Nephron progenitor cell (in vitro differentiated cells): Measurements from ENCODE around the gene FAM228B.

Source experiments
- DNase-seq: peaks from one replicate; pipeline ENCODE4 v3.0.0; 2021
- H3K27ac Mint-ChIP-seq: 2 replicates; pipeline ENCODE4 v1.8.0; 2021; ENCODE audit warnings: mild to moderate bottlenecking, moderate library complexity, mixed read lengths
- H3K27me3 Mint-ChIP-seq: 2 replicates; pipeline ENCODE4 v1.8.0; 2021; ENCODE audit warnings: mild to moderate bottlenecking, low read depth, mixed read lengths; ENCODE audit not compliant: poor library complexity
- H3K36me3 Mint-ChIP-seq: 2 replicates; pipeline ENCODE4 v1.8.0; 2021; ENCODE audit warnings: low read depth, mixed read lengths
- H3K4me1 Mint-ChIP-seq: 2 replicates; pipeline ENCODE4 v1.8.0; 2021; ENCODE audit warnings: mixed read lengths
- H3K4me3 Mint-ChIP-seq: 2 replicates; pipeline ENCODE4 v1.8.0; 2021; ENCODE audit warnings: mild to moderate bottlenecking, moderate library complexity, mixed read lengths
- H3K9me3 Mint-ChIP-seq: 2 replicates; pipeline ENCODE4 v1.8.0; 2021; ENCODE audit warnings: mild to moderate bottlenecking, moderate library complexity, mixed read lengths
- CTCF ChIP-seq: fragments of 200-600 bp; sonication (generic); IDR thresholded peaks from 2 replicates; pipeline ENCODE4 v1.5.0; 2021; ENCODE audit warnings: antibody characterized with exemption

FAM228B gene

GRCh38 chr2:24210723-24211122 is 87.5 kb downstream of the FAM228B start:
- TF ChIP-seq CTCF = no peak
- Mint-ChIP-seq H3K36me3 (no peaks in the 10 kb centered on the region), H3K4me1 (peaks cover 9% of the 10 kb centered on the region), H3K27ac (peak overlapping the region; percentile 79), H3K4me3 (no peak overlapping the region), H3K27me3 (no peaks in the 10 kb centered on the region), H3K9me3 (no peaks in the 10 kb centered on the region)
- DNase-seq = no peak

GRCh38 chr2:24211408-24211807 is 88.1 kb downstream of the FAM228B start:
- DNase-seq = no peak
- H3K4me3 Mint-ChIP-seq = no peak overlapping the region
- peaks cover 5% of the 10 kb centered on the region for H3K4me1 Mint-ChIP-seq
- no peak overlapping the region for H3K27ac Mint-ChIP-seq
- H3K27me3 Mint-ChIP-seq = no peaks in the 10 kb centered on the region
- peaks cover 6% of the 10 kb centered on the region for H3K36me3 Mint-ChIP-seq
- no peaks in the 10 kb centered on the region for H3K9me3 Mint-ChIP-seq
- TF ChIP-seq CTCF = no peak

- DNase-seq = no peak
- peaks cover 5% of the 10 kb centered on the region for H3K4me1 Mint-ChIP-seq
- H3K4me3 Mint-ChIP-seq = no peak overlapping the region
- H3K27me3 Mint-ChIP-seq = no peaks in the 10 kb centered on the region
- no peak for TF ChIP-seq CTCF
- H3K36me3 Mint-ChIP-seq = peaks cover 6% of the 10 kb centered on the region
- H3K27ac Mint-ChIP-seq = no peak overlapping the region
- no peaks in the 10 kb centered on the region for H3K9me3 Mint-ChIP-seq
Observed at GRCh38 chr2:24214880-24215279, 91.6 kb downstream of the FAM228B start.
